ENCODE results near the gene RNF225.

The RNF225 gene

DNA sequence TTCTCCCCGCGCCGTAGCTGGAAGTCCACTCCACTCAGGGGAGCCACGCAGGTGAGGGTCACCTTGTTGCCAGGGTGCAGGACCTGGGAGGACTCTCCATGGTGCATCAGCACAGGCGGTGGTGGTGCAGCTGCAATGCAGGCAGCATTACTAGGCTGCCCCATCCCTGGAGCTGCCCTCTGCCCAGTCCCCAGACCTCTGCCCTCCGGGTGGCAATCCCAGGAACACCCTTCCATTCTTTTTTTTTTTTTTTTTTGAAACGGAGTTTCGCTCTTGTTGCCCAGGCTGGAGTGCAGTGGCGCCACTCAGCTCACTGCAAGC is 43.9 kb upstream of the RNF225 start:
- no peak for DNase-seq (ENCODE audit: low read depth)
- TF ChIP-seq, protein P1, sequence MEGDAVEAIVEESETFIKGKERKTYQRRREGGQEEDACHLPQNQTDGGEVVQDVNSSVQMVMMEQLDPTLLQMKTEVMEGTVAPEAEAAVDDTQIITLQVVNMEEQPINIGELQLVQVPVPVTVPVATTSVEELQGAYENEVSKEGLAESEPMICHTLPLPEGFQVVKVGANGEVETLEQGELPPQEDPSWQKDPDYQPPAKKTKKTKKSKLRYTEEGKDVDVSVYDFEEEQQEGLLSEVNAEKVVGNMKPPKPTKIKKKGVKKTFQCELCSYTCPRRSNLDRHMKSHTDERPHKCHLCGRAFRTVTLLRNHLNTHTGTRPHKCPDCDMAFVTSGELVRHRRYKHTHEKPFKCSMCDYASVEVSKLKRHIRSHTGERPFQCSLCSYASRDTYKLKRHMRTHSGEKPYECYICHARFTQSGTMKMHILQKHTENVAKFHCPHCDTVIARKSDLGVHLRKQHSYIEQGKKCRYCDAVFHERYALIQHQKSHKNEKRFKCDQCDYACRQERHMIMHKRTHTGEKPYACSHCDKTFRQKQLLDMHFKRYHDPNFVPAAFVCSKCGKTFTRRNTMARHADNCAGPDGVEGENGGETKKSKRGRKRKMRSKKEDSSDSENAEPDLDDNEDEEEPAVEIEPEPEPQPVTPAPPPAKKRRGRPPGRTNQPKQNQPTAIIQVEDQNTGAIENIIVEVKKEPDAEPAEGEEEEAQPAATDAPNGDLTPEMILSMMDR (IDR thresholded peaks at IDR 0.05; ENCODE audit: low read depth, low read length, missing control alignments), result no peak
- no peak overlapping the region for H3K4me3 ChIP-seq (ENCODE audit: low read depth, low read length)
- in situ Hi-C loops (cut with HindIII; ENCODE audit: low sequenced_read_pairs), result no loop called here

DNA sequence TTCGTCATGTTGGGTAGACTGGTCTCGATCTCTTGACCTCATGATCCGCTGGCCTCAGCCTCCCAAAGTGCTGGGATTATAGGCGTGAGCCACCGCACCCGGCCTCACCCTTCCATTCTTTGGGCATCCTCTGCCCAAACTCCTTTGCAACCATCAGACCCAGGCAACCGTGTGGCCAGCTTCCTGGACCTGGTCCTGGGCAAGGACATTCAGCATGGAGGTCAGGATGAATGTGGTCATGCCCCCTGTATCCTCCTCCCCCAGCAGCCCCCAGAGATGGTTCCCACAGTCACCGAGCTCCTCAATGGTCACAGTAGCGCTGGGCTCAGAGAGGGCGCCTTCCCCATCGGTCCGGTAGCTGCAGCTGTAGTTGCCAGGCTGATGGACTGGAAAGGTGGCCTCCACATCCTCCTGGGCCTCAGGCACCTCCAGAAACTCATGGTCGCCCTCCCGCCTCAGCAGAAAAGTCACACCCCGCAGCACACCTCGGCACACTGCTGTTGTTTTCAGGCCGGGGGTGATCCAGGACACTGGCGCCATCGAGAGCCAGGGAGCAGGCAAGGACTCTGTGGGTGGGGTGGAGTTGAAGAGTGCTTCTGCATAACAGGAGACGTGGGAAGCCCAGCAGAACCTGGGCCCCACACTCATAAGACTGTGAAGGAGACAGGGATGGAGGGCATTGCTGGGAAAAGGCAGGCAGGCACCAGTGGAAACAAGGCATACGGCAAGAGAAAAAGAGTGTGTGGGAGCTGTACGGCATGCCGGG is 43.3 kb upstream of the RNF225 start:
- no peak overlapping the region for H3K4me3 ChIP-seq (ENCODE audit: low read depth, low read length)
- in situ Hi-C loops (cut with HindIII; ENCODE audit: low sequenced_read_pairs), result no loop called here
- no peak for DNase-seq (ENCODE audit: low read depth)
- TF ChIP-seq, protein P1 (IDR thresholded peaks at IDR 0.05; ENCODE audit: low read depth, low read length, missing control alignments), result no peak

DNA sequence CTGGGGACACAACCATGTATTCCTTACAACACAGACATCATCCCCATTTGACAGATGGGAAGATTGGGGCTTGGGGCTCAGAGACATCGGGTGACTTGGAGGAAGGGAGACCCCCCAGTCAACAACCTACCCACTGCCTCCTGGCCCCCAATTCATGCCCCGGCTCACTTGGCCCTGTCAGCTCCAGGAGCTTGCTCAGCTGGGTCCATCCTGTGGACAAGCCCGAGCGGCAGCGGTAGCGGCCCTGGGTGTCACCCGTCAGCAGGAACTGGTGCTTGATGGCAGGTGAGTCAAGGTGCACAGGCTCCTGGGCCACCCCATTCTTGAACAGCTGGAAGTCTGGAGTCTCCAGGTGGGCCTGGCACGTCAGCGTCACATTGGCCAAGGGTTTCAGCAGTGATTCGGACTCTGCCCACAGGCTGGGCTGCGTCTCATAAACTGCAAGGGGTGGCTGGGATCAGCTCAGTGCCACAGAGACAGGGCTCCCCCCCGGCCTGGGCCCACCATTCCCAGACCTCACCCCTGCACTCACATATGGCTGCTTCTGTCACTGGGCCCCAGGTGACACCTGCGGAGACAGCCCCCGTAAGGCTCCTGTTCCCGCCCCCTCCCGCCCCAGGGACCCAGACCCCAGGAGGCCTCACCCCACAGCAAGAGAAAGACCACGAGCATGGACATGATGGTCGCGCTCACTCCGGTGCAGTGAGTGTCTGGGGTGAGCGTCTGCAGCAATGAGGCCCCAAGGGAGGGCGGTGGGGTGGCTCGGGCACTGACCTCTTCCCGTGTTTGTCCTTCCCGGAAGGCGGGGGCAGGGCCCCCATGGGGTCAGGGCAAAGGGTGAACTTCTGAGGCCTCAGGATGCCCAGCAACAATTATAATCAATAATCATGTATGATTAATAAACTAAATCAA is 42.4 kb upstream of the RNF225 start, which contains the start of gene A1BG:
Gene A1BG, minus strand, starts transcription at position 733 of the 912 bp plus-strand sequence. Its CDS starts 55 bp downstream, at position 678.
- no peak within 1 kb of the TSS for H3K4me3 ChIP-seq (ENCODE audit: low read depth, low read length)
- in situ Hi-C loops (cut with HindIII; ENCODE audit: low sequenced_read_pairs), result no loop called here

DNA sequence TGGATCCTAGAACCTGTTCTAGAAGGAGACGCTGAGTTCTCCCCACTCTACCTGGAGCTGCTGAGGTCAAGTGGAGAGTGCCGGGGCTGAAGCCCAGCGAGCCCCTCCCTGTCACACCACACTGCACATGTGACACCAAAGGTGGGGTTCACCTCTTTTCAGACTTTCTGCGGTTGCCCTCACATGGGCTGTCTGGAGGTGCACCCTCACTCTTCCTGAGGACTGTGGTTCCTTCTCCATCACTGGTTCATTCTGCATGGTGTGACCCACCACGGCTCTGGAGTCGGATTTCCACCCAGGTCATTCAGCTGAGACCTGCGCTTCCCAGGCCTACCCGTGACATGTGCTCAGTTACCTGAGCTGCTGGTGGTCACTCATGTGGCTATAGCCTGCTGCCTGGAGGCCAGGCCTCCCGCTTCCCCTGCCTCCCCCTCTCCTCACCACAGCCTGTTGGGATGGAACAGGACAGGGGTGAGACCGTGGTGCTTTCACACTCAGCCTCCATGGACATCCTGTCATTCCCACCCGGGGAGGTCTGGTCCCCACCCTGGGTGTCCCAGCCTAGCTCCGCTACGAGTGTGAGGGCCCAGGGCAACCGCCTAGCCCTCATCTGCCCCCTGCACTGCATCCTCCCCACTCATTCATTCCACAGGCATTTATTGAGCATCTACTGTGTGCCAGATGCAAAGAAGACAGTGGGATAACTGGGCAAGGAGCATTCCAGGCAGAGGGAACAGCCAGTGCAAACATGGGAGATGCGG is 41.6 kb upstream of the RNF225 start:
- in situ Hi-C loops (cut with HindIII; ENCODE audit: low sequenced_read_pairs), result no loop called here
- no peak for DNase-seq (ENCODE audit: low read depth)
- no peak overlapping the region for H3K4me3 ChIP-seq (ENCODE audit: low read depth, low read length)
- TF ChIP-seq, protein P1 (IDR thresholded peaks at IDR 0.05; ENCODE audit: low read depth, low read length, missing control alignments), result no peak

More for the DNA sequence above, 42.4 kb upstream of the RNF225 start, which contains the start of gene A1BG:
- no peak for DNase-seq (ENCODE audit: low read depth)
- TF ChIP-seq, protein P1 (IDR thresholded peaks at IDR 0.05; ENCODE audit: low read depth, low read length, missing control alignments), result no peak

DNA sequence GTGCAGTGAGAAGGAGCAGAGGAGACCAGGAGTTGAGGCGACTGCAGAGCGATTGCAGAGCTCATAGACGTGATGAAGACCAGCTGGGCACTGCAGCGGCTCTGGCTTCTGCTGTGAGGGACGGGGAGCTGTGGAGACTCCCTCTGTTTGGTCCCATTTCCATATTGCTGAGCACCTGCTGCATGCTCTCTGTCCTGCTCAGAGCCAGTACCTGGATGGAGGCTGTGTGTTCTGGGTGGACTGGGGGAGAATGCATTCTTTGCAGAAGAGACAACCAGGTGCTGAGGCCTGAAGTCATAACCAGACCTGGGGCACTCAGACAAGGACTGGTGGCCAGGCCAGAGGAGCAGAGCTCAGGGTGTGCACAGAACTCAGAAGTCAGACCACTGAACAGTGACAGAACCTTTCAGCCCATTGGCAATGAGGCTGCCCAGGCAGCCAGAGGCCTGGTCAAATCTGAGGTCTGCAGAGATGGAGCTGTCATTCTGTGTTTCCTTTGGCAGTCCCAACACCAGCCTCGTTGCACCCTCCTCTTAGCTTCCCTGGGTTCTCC is 40.9 kb upstream of the RNF225 start:
- H3K4me3 ChIP-seq (ENCODE audit: low read depth, low read length), result no peak overlapping the region
- TF ChIP-seq, protein P1 (IDR thresholded peaks at IDR 0.05; ENCODE audit: low read depth, low read length, missing control alignments), result no peak
- in situ Hi-C loops (cut with HindIII; ENCODE audit: low sequenced_read_pairs), result no loop called here
- DNase-seq (ENCODE audit: low read depth), result no peak
